HG03103 (cell line): ENCODE data around the gene PPP1R9A.
"Not testable (repeated sequence)": the region's sequence is repeated elsewhere in the genome, so short reads cannot be mapped to it uniquely, and the experiment has no call there.

Experiments
- ATAC-seq: cut with Tn5 transposase; IDR thresholded peaks from one replicate; pipeline ENCODE4 v1.9.1; 2021; ENCODE audit warnings: low read depth; ENCODE audit not compliant: unreplicated experiment

Gene PPP1R9A

GRCh38 chr7:94971051-94971867 is 63.9 kb downstream of the PPP1R9A start:
- ATAC-seq = no peak

GRCh38 chr7:94972296-94972695 is 64.9 kb downstream of the PPP1R9A start:
- ATAC-seq = no peak

GRCh38 chr7:94973844-94974243 is 66.5 kb downstream of the PPP1R9A start:
- ATAC-seq = no peak

- no peak for ATAC-seq
Observed at GRCh38 chr7:94974423-94974822, 67.0 kb downstream of the PPP1R9A start.

DNA sequence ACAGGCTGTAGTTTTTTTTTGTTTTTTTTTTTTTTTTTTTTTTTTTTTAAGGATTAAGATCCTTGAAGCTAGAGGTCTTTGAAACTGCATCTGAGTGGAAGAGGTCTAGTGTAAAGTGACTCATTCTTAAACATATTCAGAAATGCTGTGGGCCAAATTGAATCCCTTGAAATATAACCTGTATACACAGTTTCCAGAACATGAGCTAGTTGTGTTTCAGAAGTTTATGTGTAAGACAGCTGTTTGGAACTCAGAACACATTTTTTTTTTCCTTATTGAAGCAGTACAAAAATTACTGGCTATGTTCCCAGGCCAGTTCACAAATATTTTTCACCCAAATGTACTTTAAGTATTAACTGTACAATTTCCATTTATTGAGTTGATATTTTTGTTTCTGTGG is 67.9 kb downstream of the PPP1R9A start:
- ATAC-seq = no peak

DNA sequence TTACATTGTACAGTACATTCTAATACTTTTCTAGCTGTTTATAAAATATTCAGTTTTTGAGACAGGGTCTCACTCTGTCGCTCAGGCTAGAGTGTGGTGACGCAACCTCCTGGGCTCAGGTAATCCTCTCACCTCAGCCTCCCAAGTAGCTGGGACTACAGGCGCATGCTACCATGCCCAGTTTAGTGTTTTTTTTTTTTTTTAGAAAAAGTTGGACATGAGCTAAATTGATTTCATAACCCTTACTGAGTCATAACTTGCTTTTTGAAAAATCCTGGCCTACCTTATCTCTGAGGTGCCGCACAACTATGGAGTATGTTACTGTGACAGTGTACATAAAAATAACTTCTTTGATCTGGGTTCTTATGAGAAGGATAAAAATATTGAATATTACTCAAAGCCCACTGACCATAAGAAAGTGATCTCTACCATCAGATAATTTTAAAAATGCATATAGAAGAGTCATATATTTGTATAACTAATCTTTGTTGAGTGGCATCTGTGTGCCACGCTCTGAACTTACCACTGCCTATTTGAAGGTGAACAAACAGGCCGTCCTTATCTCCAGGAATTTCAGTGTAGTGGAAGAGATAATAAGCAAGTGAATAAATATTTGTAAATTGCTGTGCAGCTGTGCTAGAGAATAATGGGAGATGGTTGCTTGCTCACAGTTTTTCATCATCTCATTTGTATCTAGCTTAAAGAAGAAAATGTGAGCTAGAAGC is 73.2 kb downstream of the PPP1R9A start:
- no peak for ATAC-seq

GRCh38 chr7:94995921-94996320 is 88.5 kb downstream of the PPP1R9A start:
- ATAC-seq = no peak

DNA sequence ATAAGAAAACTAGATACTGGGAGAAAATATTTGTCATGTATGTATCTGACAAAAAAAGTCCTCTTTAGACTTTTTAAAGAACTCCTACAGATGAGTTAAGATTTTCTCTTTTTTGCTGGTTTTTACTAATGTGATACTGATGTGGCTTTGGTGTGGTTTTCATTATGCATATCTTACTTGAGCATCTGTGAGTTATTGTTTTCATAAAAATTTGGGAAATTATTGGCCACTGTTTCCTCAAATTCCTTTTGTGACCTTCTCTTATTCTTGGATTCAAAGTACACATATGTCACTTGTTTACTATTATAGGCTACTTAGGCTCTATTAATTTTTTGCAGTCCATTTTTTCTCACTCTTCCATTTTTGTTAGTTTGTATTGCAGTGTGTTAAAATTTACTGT is 89.0 kb downstream of the PPP1R9A start:
- ATAC-seq = no peak

DNA sequence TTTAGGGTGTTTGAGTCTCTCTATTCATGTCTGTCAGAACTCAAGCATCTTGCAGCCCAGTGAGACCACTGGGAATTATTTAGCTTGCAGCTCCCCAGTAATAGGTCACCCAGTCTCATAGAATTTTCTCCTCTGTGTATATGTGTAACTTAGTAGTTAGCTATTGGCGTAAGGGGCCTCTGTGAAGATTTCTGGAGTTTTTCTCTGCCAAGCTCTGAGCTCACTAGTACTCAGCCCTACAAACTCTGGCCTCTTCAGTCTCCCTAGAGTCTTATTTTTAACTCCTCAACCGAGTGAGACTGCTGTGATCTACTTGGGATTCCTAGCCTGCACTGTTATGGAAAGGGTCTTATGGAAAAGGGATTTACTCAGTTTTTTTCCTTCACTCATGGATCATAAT is 90.2 kb downstream of the PPP1R9A start:
- ATAC-seq = no peak

DNA sequence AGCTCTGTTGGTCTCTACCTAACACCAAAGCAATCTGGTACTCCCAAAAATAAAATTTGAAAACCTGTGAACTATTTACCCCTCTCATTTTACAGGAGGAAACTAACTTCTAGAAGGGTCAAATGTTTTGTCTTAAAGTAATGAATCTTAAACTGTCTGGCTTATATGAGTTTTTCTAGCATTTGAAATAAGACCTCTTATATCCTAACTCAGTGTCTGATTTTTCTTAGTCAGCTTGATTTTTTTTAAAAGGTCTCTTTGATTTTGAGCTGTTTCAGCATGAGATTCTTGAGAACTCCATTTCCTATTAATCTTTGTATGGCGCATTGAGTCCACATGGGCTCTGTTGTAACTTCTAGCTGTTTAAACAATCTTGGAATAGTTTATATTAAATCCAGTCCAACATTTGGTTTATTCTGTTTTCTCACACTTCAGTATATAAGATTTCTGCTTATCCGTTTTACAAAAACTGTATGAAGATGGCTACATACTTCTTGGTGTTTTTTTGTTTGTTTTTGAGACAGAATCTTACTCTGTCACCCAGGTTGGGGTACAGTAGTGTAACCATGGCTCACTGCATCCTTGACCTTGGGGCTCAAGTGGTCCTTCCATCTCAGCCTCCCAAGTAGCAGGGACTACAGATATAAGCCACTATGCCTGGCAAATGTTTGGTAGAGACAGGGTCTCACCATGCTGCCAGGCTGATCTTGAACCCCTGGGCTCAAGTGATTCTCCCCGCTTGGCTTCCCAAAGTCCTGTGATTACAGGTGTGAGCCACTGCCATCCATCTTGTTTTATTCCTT is 91.1 kb downstream of the PPP1R9A start:
- ATAC-seq = no peak

- no peak for ATAC-seq
Observed at GRCh38 chr7:94999069-94999351, 91.6 kb downstream of the PPP1R9A start.

GRCh38 chr7:94999601-95000000 is 92.2 kb downstream of the PPP1R9A start:
- not testable (repeated sequence) for ATAC-seq

GRCh38 chr7:95001258-95001657 is 93.9 kb downstream of the PPP1R9A start:
- no peak for ATAC-seq

GRCh38 chr7:95001815-95002561 is 94.6 kb downstream of the PPP1R9A start:
- ATAC-seq = no peak

- ATAC-seq = no peak
Observed at GRCh38 chr7:95002775-95003174, 95.4 kb downstream of the PPP1R9A start.

GRCh38 chr7:95004618-95005247 is 97.3 kb downstream of the PPP1R9A start:
- ATAC-seq = no peak

- no peak for ATAC-seq
Observed at GRCh38 chr7:95006010-95006409, 98.6 kb downstream of the PPP1R9A start.

GRCh38 chr7:95008773-95009172 is 101.4 kb downstream of the PPP1R9A start:
- ATAC-seq = not testable (repeated sequence)

- ATAC-seq = no peak
Observed at GRCh38 chr7:95011146-95011928, 103.9 kb downstream of the PPP1R9A start.
